ENCODE data around the gene CACNA2D3.
A peak's percentile ranks its signal among the peaks of the same experiment; 100 is the strongest.
"Not testable (repeated sequence)": the region's sequence is repeated elsewhere in the genome, so short reads cannot be mapped to it uniquely, and the experiment has no call there.

CACNA2D3 gene

GRCh38 chr3:54122324-54123002 is at the start of gene CACNA2D3:
Gene CACNA2D3, plus strand, starts transcription at chr3:54122552.
- DNase-seq (ENCODE audit: low read depth, low spot score), result no peak

- DNase-seq (ENCODE audit: low read depth, low spot score), result no peak
These were observed 49.0 kb upstream of the CACNA2D3 start for GRCh38 chr3:54073386-54073785.

DNA sequence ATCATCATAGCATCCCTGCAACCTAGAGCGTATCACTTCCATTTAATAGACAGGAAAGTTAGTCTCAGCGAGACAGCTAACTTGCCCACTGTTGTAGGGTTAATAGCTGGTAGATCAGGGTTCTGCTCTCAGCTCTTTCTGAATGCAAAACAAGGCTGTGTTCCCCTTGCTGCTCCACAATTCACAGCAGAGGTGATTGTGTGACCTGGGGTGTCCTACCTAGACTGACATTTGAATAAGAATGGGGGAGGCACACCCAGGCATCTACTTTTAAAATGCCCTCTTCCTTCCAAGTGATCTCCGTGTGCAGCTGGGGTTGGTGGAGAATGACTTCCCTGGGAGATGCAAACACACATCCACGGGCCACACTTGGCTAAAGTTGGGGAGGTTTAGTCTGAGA is 43.0 kb upstream of the CACNA2D3 start:
- DNase-seq (ENCODE audit: low read depth, low spot score), result no peak

DNA sequence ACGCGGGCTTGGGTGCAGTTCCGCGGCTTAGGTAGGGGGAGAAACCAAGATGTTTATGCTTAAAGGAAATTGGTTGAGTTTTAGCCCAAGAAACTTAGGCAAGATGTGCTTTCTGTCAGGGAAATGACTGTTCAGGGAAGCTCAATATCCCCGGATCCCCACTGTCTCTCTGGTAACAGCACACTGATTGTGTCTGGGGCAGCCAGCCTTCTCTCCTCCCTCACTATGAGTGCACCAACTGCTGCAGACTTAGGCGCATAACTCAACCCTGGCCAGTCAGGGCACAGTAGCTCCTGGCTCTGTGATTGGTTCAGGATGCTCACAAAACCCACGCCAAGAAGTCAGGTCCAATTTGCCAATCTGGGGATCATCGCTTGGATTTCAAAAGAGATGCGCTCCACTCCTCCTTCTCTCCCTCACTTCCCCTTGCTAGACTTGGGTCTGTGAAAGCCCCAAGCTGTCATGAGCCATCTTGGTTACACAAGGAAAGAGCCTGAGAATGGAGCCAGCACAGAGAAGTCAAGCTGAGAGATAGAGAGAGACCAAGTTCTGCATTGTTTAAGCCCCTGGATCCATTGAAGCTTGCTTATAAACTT is 42.5 kb upstream of the CACNA2D3 start:
- DNase-seq (ENCODE audit: low read depth, low spot score), result no peak

GRCh38 chr3:54083921-54084320 is 38.4 kb upstream of the CACNA2D3 start:
- DNase-seq (ENCODE audit: low read depth, low spot score), result no peak

DNA sequence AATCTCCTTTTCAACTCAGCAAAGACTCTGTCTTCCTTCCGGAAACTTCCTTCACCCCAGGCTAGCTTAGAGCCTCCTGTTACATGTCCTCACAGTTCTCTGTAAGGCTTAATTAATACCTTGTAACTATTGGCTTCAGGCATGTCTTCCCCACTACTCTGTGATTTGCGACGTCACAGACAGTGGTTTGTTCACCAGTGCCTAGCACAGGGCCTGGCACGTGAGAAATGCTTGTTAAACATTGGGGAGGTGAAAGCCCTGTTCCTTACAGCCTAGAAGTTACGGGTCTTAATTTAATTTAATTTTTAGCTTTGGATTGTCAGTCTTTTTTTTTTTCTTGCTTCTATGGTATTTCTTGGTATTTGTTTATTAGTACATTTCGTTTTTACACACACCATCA is 36.4 kb upstream of the CACNA2D3 start:
- DNase-seq (ENCODE audit: low read depth, low spot score), result no peak

GRCh38 chr3:54086652-54087405 is 35.5 kb upstream of the CACNA2D3 start:
- no peak for DNase-seq (ENCODE audit: low read depth, low spot score)

DNA sequence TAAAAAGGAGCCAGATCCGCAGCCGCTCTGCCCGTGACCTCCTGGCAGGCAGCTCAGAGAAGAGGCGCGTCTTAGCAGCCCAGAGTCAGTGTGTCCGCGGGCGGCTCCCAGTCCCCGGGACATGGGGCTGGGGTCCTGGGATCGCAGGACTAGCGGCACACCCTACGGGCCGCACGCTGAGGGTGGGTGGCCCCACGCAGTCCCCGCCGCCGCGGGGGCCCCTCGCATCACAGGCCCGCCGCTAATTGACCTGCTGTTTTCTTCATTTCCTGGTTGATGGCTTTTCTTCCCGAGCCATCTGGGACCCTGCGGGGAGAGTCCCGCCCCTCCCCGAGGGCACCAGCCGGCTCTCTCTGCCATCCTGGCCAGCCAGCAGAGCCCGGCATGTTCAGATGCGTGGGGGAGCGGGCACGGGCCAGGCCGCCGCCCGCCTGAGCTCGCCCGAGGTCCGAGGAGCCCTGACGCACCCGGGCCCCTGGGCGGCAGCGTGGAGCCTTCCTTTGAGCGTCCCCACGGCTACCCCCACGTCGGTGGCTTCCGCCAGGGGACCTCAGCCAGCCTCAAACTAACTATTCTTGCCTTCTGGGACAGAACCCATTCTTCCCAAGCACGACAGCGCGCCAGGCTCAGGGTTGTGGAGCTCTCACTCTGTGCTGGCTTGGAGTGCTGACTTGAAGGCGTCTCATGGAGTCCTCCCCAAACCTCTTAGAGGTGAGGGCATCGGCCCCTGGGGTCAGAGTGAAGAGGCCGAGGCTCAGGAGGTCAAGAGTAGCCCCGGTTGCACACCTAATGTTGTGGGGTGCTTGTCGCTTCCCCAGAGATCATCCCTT is 34.6 kb upstream of the CACNA2D3 start:
- peak; percentile 81 for DNase-seq (ENCODE audit: low read depth, low spot score)

- no peak for DNase-seq (ENCODE audit: low read depth, low spot score)
These were observed 28.7 kb upstream of the CACNA2D3 start for GRCh38 chr3:54093491-54094248.

DNA sequence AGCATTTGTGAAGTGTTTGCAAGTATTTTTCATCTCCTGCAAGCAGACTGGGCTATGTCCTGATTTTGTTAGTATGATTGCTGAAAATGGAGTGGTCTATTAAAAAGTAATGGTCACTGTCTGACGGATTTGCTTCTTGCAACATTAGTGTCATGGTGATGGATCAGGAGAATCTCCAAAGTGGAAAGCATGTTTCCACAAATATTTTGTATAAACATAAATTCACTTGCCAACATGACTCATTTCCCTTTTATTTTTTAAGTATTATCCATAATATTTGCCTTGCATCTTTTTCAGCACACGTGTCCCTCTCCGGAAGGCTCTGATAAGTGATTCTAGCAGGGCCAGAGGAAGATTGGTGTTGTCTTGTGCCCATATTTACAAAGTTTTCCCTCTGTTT is 27.4 kb upstream of the CACNA2D3 start:
- DNase-seq (ENCODE audit: low read depth, low spot score), result no peak

GRCh38 chr3:54099381-54099780 is 23.0 kb upstream of the CACNA2D3 start:
- no peak for DNase-seq (ENCODE audit: low read depth, low spot score)

- DNase-seq (ENCODE audit: low read depth, low spot score), result no peak
These were observed 18.3 kb upstream of the CACNA2D3 start for GRCh38 chr3:54104084-54104483.

DNA sequence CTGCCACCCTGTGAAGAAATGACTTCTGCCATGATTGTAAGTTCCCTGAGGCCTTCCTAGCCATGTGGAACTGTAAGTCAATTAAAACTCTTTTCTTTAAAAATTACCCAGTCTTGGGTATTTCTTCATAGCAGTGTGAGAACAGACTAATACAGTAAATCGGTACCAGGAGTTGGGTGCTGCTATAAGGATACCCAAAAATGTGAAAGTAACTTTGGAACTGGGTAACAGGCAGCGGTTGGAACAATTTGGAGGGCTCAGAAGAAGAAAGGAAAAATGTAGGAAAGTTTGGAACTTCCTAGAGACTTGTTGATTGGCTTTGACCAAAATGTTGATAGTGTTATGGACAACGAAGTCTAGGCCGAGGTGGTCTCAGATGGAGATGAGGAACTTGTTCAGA is 6.2 kb upstream of the CACNA2D3 start:
- DNase-seq (ENCODE audit: low read depth, low spot score), result not testable (repeated sequence)

GRCh38 chr3:54120657-54121413 is 1.5 kb upstream of the CACNA2D3 start:
- peak; percentile 70 for DNase-seq (ENCODE audit: low read depth, low spot score)

DNA sequence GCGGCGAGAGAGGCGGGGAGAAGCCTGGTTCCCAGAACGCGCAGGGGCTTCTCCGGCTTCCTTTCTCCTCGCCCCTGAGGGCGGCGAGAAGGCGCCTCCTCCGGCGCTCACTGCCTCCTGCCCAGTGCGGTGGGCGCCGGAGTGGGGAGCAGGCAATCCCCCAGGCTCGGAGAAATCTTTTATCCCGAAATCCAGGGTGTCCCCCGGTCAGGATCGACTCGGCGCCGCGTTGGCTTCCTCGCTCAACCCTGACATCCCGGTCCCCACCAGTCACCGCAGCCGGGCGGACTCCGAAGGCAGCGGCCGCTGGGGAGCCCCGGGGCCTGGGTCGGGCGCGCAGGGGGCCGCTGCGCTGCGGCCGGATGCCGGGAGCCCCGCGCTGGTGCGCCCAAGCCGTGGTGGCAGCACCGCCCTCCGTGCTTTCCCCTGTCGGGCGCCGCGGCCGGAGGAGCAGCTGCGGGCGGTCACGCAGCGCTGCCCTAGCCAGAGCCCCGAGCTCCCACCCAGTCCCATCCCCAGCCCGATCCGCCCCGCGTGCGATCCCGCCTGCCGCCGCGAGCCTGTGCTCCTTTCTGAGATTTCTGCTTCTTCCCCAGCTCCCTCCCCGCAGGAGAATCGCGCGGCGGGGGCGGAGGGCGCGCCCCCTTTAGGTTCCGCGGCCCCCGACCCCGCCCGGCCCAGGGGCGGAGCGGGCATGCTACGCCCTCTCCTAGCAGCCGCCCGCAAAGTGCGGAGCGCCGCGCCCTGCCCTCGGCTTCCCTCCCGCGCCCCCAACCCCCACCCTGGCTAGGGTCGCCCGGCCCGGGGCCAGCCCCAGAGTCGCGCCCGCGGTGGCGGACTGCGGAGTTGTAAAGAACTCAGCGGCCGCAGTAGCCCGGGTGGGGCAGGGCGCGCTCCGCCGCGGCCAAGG is 683 bp upstream of the CACNA2D3 start:
- DNase-seq (ENCODE audit: low read depth, low spot score), result no peak

GRCh38 chr3:54123003-54123775 is 837 bp downstream of the CACNA2D3 start:
- peak; percentile 26 for DNase-seq (ENCODE audit: low read depth, low spot score)

GRCh38 chr3:54123776-54124196 is 1.4 kb downstream of the CACNA2D3 start:
- no peak for DNase-seq (ENCODE audit: low read depth, low spot score)

GRCh38 chr3:54125300-54125699 is 2.9 kb downstream of the CACNA2D3 start:
- no peak for DNase-seq (ENCODE audit: low read depth, low spot score)

GRCh38 chr3:54126551-54126950 is 4.2 kb downstream of the CACNA2D3 start:
- no peak for DNase-seq (ENCODE audit: low read depth, low spot score)
